NCI-H510A (cell line): Measurements from ENCODE around the gene SLC22A31.
A peak's percentile ranks its signal among the peaks of the same experiment; 100 is the strongest.
"Not testable (repeated sequence)": the region's sequence is repeated elsewhere in the genome, so short reads cannot be mapped to it uniquely, and the experiment has no call there.

Experiments used
- DNase-seq: peaks from one replicate; lab custom pipeline; 2025; lab: John Stamatoyannopoulos, UW

The SLC22A31 gene

GRCh38 chr16:89200124-89200849 is at the start of gene SLC22A31:
Gene SLC22A31, minus strand, starts transcription at chr16:89200537. Its CDS starts 36 bp downstream, at chr16:89200501.
- no peak for DNase-seq

DNA sequence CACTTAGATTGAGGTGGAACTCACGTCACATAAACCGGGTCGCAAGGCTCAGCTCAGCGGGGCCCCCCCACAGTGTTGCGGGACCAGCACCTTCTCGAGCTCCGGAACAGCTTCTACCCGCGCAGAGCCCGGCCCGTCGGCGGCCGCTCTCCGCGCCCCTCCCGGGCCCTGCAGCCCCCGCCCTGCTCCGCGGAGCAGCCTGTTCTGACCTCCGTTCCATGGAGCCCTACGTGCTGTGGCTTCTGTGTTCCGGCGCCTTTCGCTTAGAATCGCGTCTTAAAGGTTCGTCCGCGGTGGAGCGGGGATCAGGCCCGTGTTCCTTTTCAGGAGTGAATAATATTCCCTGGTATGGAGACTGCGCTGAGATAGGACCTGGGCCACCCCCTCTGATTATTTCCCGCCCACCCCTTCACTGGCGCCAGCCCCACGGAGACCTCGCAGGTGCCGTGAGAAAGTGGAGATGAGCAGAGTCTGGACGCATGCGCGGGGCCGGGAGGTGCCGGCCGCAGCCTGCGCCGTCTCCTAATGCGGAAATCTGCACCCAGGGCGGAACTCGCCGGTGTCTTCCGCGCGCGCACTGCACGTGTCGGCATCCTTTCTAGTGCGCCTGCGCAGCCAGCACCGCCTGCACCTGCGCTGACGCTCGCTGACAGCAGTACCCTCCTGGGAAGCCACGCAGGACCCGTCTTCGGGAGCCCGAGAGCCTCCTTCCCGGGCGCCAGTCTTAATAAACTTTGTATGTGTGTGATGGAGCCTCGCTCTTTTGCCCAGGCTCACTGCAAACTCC is 48.1 kb upstream of the SLC22A31 start:
- DNase-seq: no peak

DNA sequence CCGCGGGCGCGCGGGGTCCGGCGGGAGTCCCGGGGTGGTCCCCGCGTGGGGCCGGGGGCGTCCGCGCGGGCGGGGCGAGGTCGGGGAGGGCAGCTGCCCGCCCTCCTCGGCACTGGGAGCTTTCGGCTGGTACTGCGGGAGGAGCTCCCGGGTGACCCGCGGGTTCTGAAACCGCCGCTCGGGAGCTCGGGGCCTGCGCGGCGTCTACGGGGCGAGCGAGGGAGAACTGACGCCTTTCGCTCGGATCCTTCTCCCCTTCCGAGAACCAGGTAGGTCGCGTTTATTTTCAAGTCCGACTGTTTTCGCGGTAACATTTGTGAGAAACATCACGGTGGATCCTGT is 47.4 kb upstream of the SLC22A31 start:
- not testable (repeated sequence) for DNase-seq

DNA sequence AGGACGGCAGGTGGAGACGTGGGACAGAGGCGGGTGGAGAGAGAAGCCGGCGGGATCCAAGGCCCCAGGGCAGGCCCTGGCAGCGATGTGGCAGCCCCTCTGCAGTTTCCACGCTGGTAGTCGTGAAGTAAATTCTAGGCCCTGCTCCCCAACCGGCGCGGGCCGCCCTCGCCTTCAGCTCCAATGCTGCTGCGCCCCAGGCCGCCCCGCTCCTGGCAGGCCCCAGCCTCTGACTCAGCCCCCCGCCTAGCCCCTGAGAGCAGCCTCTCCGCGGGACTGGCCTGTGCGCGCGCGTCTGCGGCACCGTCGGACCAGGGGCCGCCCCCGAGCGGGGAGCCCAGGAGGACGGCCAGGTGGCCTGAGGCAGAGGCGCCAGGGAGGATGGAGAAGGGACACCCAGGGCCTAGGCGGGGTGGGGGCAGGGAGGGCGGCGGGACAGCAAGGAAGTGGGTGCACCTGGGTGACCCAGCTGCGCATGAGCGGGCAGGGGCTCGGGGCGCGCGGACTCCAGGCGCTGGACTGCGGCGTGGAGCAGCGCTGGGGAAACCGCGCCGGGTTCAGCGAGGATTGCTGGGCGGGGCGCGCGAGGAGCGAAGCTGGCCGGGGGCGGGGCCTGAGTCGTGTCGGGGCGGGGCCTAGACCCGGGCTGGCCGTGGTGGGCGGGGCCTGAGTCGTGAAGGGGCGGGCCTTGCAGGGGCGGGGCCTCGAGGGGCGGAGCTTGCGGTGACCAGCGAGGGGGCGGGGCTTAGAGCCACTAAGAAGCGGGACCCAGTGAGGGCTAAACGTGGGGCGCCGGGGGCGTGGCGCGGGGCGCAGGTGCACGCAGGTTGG is 46.8 kb upstream of the SLC22A31 start:
- peak; percentile 16 for DNase-seq

GRCh38 chr16:89246383-89246902 is 46.1 kb upstream of the SLC22A31 start:
- no peak for DNase-seq

- no peak for DNase-seq
Measured at GRCh38 chr16:89244754-89245153, 44.4 kb upstream of the SLC22A31 start.

DNA sequence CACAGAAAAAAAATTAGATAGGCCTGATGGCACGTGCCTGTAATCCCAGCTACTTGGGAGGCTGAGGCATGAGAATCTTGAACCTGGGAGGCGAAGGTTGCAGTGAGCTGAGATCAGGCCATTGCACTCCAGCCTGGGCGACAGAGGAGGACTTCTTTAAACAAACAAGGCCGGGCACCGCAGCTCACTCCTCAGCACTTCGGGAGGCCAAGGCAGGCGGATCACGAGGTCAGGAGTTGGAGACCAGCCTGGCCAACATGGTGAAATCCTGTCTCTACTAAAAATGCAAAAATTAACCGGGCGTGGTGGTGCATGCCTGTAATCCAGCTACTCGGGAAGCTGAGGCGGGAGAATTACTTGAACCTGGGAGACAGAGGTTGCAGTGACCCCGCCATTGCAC is 43.9 kb upstream of the SLC22A31 start:
- DNase-seq: not testable (repeated sequence)

- DNase-seq: no peak
Measured at GRCh38 chr16:89243664-89244063, 43.3 kb upstream of the SLC22A31 start.

DNA sequence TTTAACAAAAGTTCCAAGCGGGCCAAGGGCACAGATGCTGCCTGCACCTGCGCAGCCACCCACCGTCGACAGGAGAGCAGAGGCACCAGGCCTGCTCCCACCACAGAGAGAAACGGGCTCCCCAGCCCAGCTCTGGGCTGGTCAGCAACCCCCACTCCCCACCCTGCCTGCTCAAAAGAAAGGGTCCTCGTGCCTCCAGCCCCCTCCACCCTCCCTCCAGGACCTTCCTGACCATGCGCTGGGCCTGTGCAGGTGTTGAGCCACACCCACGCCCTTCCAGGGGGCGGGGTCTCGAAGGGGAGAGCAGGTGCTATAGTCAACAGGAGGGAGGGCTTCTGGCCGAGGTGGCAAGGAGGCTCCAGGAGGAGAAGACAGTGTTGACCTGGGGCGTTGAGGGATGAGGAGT is 42.5 kb upstream of the SLC22A31 start:
- no peak for DNase-seq

GRCh38 chr16:89241187-89242007 is 41.1 kb upstream of the SLC22A31 start:
- peak; percentile 17 for DNase-seq

DNA sequence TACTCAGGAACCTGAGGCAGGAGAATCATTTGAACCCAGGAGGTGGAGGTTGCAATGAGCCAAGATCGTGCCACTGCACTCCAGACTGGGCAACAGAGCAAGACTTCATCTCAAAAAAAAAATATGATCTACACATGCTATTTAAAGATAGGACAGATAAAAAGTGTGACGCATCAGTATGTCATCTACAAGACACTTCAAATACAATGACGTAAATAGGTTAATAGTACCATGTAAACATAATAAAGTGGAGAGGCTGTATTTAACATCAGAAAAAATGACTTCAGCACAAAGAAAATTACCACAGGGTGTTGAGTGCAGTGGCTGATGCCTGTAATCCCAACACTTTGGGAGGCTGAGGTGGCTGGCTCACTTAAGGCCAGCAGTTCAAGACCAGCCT is 37.4 kb upstream of the SLC22A31 start:
- no peak for DNase-seq

DNA sequence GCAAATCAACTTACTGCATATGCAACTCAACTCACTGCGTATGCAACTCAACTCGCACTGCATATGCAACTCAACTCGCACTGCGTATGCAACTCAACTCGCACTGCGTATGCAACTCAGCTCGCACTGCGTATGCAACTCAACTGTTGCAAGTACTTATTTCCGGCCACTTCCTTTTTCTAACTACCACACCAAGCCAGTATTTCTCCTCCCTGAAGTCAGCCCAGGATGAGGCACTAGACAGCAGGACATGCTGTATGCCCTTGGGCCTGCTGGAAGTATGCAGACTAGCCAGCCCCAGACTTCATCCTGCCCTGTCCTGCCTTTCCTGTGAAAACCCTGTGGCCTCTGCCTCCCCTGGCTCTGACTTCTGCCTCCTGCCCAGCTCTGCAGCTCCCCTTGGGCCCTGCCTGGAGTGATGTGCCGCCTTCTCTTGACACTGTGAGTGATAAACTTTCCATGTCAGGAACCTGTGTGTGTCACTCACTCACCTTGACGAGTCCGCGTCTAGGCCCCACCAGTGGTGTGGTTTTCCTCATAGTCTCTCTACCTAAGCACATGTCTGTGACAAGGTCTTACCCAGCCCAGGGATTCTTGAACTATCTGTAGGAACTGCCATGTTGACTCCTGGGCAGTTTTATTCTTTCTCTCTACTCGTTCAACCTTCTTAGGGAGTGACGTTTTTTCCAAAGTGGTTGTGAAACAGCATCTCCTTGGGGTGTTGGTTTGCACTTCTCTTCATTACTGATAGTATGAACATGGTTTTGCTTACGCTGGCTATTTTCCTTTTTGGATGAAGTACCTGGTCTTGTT is 33.5 kb upstream of the SLC22A31 start:
- no peak for DNase-seq

GRCh38 chr16:89232107-89232506 is 31.8 kb upstream of the SLC22A31 start:
- DNase-seq: no peak

DNA sequence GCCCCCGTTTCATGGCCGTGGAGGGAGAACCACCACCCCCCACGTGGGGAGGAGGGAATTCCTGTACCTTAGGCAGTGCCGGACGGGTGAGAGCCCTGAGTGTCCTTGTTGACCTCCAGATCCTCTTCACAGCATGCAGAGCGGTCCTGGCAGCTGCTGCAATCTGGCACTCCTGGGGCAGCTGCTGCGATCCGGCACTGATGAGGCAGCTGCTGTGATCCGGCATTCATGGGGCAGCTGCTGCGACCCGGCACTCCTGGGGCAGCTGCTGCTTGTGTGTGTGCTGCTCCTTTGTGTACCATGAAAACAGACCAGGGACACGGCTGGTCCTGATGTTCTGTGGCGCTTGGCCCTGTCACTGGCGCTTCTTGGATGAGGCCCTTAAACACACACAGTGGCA is 29.9 kb upstream of the SLC22A31 start:
- no peak for DNase-seq

DNA sequence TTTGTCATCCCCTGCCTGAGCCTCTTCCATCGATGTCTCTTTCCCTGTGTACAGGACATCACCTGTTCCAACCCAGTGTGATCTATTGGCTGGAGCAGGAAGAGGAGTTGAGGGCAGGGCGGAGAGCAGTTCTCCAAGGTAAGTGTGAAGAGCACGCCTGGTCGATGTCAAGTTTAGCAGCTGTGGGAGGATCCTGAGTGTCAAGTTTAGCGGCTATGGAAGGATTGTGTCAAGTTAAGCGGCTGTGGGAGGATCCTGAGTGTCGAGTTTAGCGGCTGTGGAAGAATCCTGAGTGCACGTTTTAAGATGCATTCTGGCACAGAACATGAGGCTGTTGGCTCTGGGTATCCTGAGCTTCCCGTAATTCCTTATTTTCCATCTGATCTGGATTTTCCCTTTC is 24.3 kb upstream of the SLC22A31 start:
- DNase-seq: no peak

DNA sequence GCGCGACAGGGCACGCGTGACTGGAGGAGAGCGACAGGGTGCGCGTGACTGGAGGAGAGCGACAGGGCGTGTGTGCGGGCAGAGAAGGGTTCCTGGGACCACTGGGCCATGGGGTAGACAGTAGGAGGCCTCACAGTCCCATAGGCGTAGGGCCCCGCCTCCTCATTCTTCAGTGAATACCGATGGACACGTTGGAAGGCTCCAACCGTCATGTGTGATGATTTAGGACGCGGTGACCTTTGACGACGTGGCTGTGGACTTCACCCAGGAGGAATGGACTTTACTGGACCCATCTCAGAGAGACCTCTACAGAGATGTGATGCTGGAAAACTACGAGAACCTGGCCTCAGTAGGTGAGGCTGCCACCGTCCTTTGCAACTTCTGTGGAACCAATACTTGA is 22.6 kb upstream of the SLC22A31 start:
- no peak for DNase-seq

GRCh38 chr16:89221604-89222003 is 21.3 kb upstream of the SLC22A31 start:
- DNase-seq: no peak

- no peak for DNase-seq
Measured at GRCh38 chr16:89219365-89219764, 19.0 kb upstream of the SLC22A31 start.

- peak; percentile 43 for DNase-seq
Measured at GRCh38 chr16:89217388-89218191, 17.3 kb upstream of the SLC22A31 start, which contains the start of gene ZNF778. Gene ZNF778, plus strand, starts transcription at chr16:89217703. Its CDS starts 3,425 bp downstream, at chr16:89221128.

- no peak for DNase-seq
Measured at GRCh38 chr16:89217138-89217387, 16.7 kb upstream of the SLC22A31 start.
